Measurements from ENCODE around the gene MRPL34.

MRPL34 gene

GRCh38 chr19:17328517-17329365 is 23.1 kb downstream of the MRPL34 start:
- no peak for DNase-seq (ENCODE audit: low spot score)

GRCh38 chr19:17329366-17330261 is 23.9 kb downstream of the MRPL34 start:
- DNase-seq (ENCODE audit: low spot score), result no peak

GRCh38 chr19:17330262-17331044 is 24.8 kb downstream of the MRPL34 start:
- no peak for DNase-seq (ENCODE audit: low spot score)

- no peak for DNase-seq (ENCODE audit: low spot score)
Observed at GRCh38 chr19:17331045-17331558, 25.4 kb downstream of the MRPL34 start.

- no peak for DNase-seq (ENCODE audit: low spot score)
Observed at GRCh38 chr19:17332360-17332676, 26.6 kb downstream of the MRPL34 start.

GRCh38 chr19:17332677-17333581 is 27.3 kb downstream of the MRPL34 start:
- DNase-seq (ENCODE audit: low spot score), result peak; percentile 82

- peak; percentile 90 for DNase-seq (ENCODE audit: low spot score)
Observed at GRCh38 chr19:17333611-17334413, 28.1 kb downstream of the MRPL34 start.

- peak; percentile 97 for DNase-seq (ENCODE audit: low spot score)
Observed at GRCh38 chr19:17334414-17335409, 29.0 kb downstream of the MRPL34 start, which contains the start of gene ANO8. Gene ANO8 (minus strand): TSS chr19:17334855. CDS start chr19:17334670, 185 bp downstream.

GRCh38 chr19:17335575-17335974 is 29.9 kb downstream of the MRPL34 start:
- no peak for DNase-seq (ENCODE audit: low spot score)

GRCh38 chr19:17336872-17337674 is 31.4 kb downstream of the MRPL34 start, which contains the start of gene GTPBP3:
Gene GTPBP3 (plus strand): TSS chr19:17337553. CDS start chr19:17337612, 59 bp downstream.
- DNase-seq (ENCODE audit: low spot score), result peak; percentile 100

GRCh38 chr19:17337675-17338432 is 32.2 kb downstream of the MRPL34 start:
- peak; percentile 81 for DNase-seq (ENCODE audit: low spot score)

GRCh38 chr19:17338433-17339078 is 32.9 kb downstream of the MRPL34 start:
- DNase-seq (ENCODE audit: low spot score), result no peak

- DNase-seq (ENCODE audit: low spot score), result peak; percentile 41
Observed at GRCh38 chr19:17339088-17339741, 33.5 kb downstream of the MRPL34 start.

GRCh38 chr19:17340302-17340870 is 34.7 kb downstream of the MRPL34 start:
- DNase-seq (ENCODE audit: low spot score), result peak; percentile 46

- DNase-seq (ENCODE audit: low spot score), result no peak
Observed at GRCh38 chr19:17340871-17341357, 35.2 kb downstream of the MRPL34 start.
